Stomach (tissue), 4 donors: ENCODE measurements around the gene ACTR8.

Experiments
- CTCF ChIP-seq, 7 experiments: fragments of 450-650 bp in 4 of 7; fragments of 200-600 bp in 3 of 7; sonication (generic) in 3 of 7; IDR thresholded peaks; one replicate each; pipeline ENCODE4 v1.5.1; 2016 to 2019; ENCODE audit warnings: antibody characterized with exemption in 7 of 7, control low read depth in 2 of 7, mild to moderate bottlenecking in 1 of 7
- POLR2A ChIP-seq, 4 donors: fragments of 450-650 bp; IDR thresholded peaks; one replicate each; pipeline ENCODE4 v1.6.1; 2016; ENCODE audit warnings: antibody characterized with exemption in 4 of 4, control low read depth in 2 of 4, mild to moderate bottlenecking in 1 of 4, moderate library complexity in 1 of 4

DNA sequence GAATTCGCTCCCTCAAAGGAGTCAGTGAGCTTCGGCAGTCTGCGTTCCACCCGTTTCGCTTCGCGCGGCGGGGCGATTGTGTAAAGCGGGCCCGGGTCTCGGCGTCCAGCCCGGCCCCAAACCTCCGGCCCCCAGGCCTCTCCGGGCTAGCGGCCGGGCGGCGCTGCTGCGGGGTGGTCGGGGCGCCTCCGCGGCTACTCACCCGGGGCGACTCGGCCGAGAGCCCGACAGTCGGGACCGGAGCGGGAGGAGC lies 36.1 kb downstream of the ACTR8 start:
- TF ChIP-seq CTCF (IDR thresholded peaks at IDR 0.05) (no peak), POLR2A (IDR thresholded peaks at IDR 0.05) (no peak)
